GM04504 (cell line): Measurements from ENCODE around the gene SART1.
"Not testable (repeated sequence)": the region's sequence is repeated elsewhere in the genome, so short reads cannot be mapped to it uniquely, and the experiment has no call there.

ENCODE experiments used
- DNase-seq: peaks from one replicate; pipeline ENCODE4 v3.0.0-alpha.2; 2012; ENCODE audit warnings: low read depth

The SART1 gene

GRCh38 chr11:65934014-65934413 is 27.5 kb upstream of the SART1 start:
- no peak for DNase-seq

GRCh38 chr11:65937766-65938165 is 23.8 kb upstream of the SART1 start:
- no peak for DNase-seq

GRCh38 chr11:65941720-65942310 is 19.7 kb upstream of the SART1 start:
- no peak for DNase-seq

- no peak for DNase-seq
These were observed 19.0 kb upstream of the SART1 start for GRCh38 chr11:65942531-65942930.

- DNase-seq: no peak
These were observed 17.3 kb upstream of the SART1 start for GRCh38 chr11:65944191-65944590.

GRCh38 chr11:65944767-65945166 is 16.8 kb upstream of the SART1 start:
- no peak for DNase-seq

- DNase-seq: no peak
These were observed 16.1 kb upstream of the SART1 start, which contains the start of gene TSGA10IP for GRCh38 chr11:65945430-65945911. Gene TSGA10IP, plus strand, starts transcription at chr11:65945480. Its CDS starts 196 bp downstream, at chr11:65945676.

- DNase-seq: no peak
These were observed 15.5 kb upstream of the SART1 start for GRCh38 chr11:65945941-65946558.

GRCh38 chr11:65946655-65947054 is 14.9 kb upstream of the SART1 start:
- DNase-seq: no peak

GRCh38 chr11:65947133-65947532 is 14.4 kb upstream of the SART1 start:
- DNase-seq: no peak

GRCh38 chr11:65947603-65948125 is 13.9 kb upstream of the SART1 start:
- DNase-seq: no peak

GRCh38 chr11:65950711-65951110 is 10.8 kb upstream of the SART1 start:
- DNase-seq: not testable (repeated sequence)

- not testable (repeated sequence) for DNase-seq
These were observed 9.9 kb upstream of the SART1 start for GRCh38 chr11:65951641-65952040.

GRCh38 chr11:65952052-65952521 is 9.4 kb upstream of the SART1 start:
- DNase-seq: no peak

GRCh38 chr11:65953471-65953870 is 8.1 kb upstream of the SART1 start:
- no peak for DNase-seq

- no peak for DNase-seq
These were observed 6.8 kb upstream of the SART1 start for GRCh38 chr11:65954771-65955170.

- DNase-seq: no peak
These were observed 3.2 kb upstream of the SART1 start for GRCh38 chr11:65958291-65958690.

- no peak for DNase-seq
These were observed 2.6 kb upstream of the SART1 start for GRCh38 chr11:65958774-65959420.

GRCh38 chr11:65960824-65961266 is 689 bp upstream of the SART1 start:
- no peak for DNase-seq

GRCh38 chr11:65962141-65962564 is 619 bp downstream of the SART1 start:
- no peak for DNase-seq

- no peak for DNase-seq
These were observed 3.4 kb downstream of the SART1 start for GRCh38 chr11:65964906-65965305.

- DNase-seq: no peak
These were observed 4.6 kb downstream of the SART1 start for GRCh38 chr11:65965986-65966762.
